Heart right ventricle (tissue), 16 donors: ENCODE results near the gene YPEL2. TPM values are rescaled to one million over a fixed set of nuclear protein-coding genes. Genes with fewer than 3 reads are reported as not detected.
A peak's percentile ranks its signal among the peaks of the same experiment; 100 is the strongest.

Experiments
- ATAC-seq, 8 donors: fragments of 200-7000 bp; cut with Tn5 transposase; one replicate each; pipeline ENCODE4 v1.9.1; 2020; ENCODE audit warnings: mild to moderate bottlenecking in 8 of 8, moderate library complexity in 8 of 8, moderate number of reproducible peaks in 1 of 8
- DNase-seq, 2 donors: peaks; one replicate each; pipeline ENCODE4 v3.0.0-alpha.2; 2020
- H3K27ac ChIP-seq, 10 donors: fragments of 200-600 bp; sonication (generic) in 2 of 10; one replicate each; pipeline versions ENCODE4 v1.5.0 to v1.8.0; 2020 to 2022; ENCODE audit warnings: mild to moderate bottlenecking in 3 of 10
- H3K27me3 ChIP-seq, 7 donors: fragments of 200-600 bp; one replicate each; pipeline ENCODE4 v1.8.0; 2021 to 2022; ENCODE audit warnings: mild to moderate bottlenecking in 2 of 7
- H3K36me3 ChIP-seq, 9 donors: fragments of 200-600 bp; sonication (generic) in 1 of 9; one replicate each; pipeline versions ENCODE4 v1.5.0 to v1.8.0; 2020 to 2022; ENCODE audit warnings: mild to moderate bottlenecking in 2 of 9
- H3K4me1 ChIP-seq, 9 donors: fragments of 200-600 bp; sonication (generic) in 1 of 9; one replicate each; pipeline versions ENCODE4 v1.5.0 to v1.8.0; 2020 to 2022; ENCODE audit warnings: mild to moderate bottlenecking in 4 of 9
- H3K4me3 ChIP-seq, 10 donors: fragments of 200-600 bp; sonication (generic) in 2 of 10; one replicate each; pipeline versions ENCODE4 v1.5.0 to v1.8.0; 2020 to 2022; ENCODE audit warnings: mild to moderate bottlenecking in 7 of 10, moderate library complexity in 2 of 10
- H3K9me3 ChIP-seq, 11 donors: fragments of 200-600 bp in 10 of 11; sonication (generic) in 2 of 11; one replicate each; pipeline versions ENCODE4 v1.5.0 to v1.8.0; 2013 to 2022; ENCODE audit warnings: mild to moderate bottlenecking in 2 of 11, control low read depth in 1 of 11, moderate library complexity in 1 of 11
- WGBS, 2 donors: extraction: QIAGEN DNeasy Blood & Tissue Kit; methylation state at CpG; one replicate each; pipeline ENCODE4 v1.1.7; 2013; ENCODE audit warnings: inconsistent platforms in 1 of 2; 5-methylcytosine and 5-hydroxymethylcytosine counted together
- intact Hi-C, 10 donors: fragments of 100-400 bp; cut with DNase I; formaldehyde crosslinking; loops; one replicate each; pipeline versions ENCODE4 v1.11.1 to v1.14.2; 2022
- polyA plus RNA-seq, 2 donors: library from polyadenylated mRNA; stranded (reverse); fragments of 200-250 nt; gene quantifications; one replicate each; pipeline ENCODE4 v1.2.3, GENCODE V29; 2013
- total RNA-seq, 10 donors: library from RNA; stranded (reverse); fragmentation: NEBNext Ultra II Directional in 3 of 10; extraction: Animal tissue kit (Norgen Biotek cat#: 25700) in 3 of 10; gene quantifications; one replicate each; pipeline versions ENCODE4 v1.2.1 to v1.2.4, GENCODE V29; 2021 to 2023
- TF ChIP-seq, protein P1 (sequence below), 9 donors: fragments of 200-600 bp; sonication (generic) in 2 of 9; IDR thresholded peaks; one replicate each; pipeline versions ENCODE4 v1.5.0 to v1.8.0; 2021 to 2022; ENCODE audit warnings: antibody characterized with exemption in 9 of 9, mild to moderate bottlenecking in 5 of 9, moderate library complexity in 1 of 9
- donor health status: Arrhythmogenic right ventricular cardiomyopathy.
- donor health status: ischemic (EF 13 %, LVEDD 7.1; RV severe dilation, severe dysfunction).
- donor health status: healthy with polysubstance abuse.
- donor health status: DM: no; HTN: yes; CAD: no.
- donor health status: DM: no; HTN: no; CAD: no.
- donor health status: ischemic (EF 25% LVEDD 6.9; RV normal size, moderate dysfunction).
- donor health status: ischemic (EF 25% LVEDD 5.7; RV mildly dilated, moderate dysfunction).
- donor health status: healthy.
- donor health status: DM: yes; HTN: yes; CAD: no.
- donor health status: Ischemic cardiomyopathy.
- donor health status: ischemic (EF 35%, LVEDD 5.7; RV mildly dilated, moderate dysfunction).
- donor health status: nonischemic (EF 11% LVEDD 7.7; RV severe dilation, severe dysfunction).
- donor health status: DM: yes; HTN: yes; CAD: no.
- donor health status: PGD.
- donor health status: ischemic (EF 29% LVEDD 5.4; RV normal size, mild dysfunction).
- donor health status: nonischemic (EF 23%, LVEDD 6.1; RV moderate dilation, normal function).

YPEL2 gene
- total and polyA plus RNA-seq, 12 donors: 5.0 to 57.1 (median 36.5) TPM

DNA sequence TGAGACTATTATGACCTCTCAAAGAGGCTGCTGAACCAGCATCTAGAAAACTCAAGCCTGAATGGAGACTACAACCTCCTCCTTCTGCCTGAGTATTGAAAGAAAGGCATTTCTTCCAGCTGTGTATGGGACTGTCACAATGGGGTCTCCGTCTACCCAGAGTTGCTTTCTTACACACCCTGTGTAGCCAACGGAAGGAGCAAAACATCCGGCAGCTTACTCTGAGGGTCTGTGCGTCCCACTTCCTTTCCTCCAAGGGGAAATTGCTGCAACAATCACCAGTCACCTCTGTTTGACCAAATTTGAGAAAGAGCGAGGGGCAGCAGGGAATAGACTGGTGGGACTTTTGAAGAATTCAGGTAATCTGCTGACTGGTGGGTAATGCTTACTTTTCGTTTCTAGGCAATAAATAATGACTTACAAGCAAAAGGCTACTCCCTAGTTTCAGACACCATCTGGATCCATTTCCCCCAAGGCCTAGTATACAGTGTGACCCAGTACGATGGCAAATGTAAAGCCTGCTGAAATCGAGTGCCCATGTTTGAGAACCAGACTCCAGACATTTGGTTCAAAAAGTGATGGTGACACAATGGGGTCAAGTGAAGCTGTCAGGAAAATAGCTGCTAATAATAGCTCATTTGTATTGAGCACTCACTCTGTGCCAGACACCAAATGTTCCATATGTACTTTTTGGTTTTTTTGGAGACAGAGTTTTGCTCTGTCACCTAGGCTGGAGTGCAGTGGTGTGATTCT lies 81.7 kb downstream of the YPEL2 start:
- H3K4me1 ChIP-seq: peaks cover 0 to 31% (median 25%) of the 10 kb centered on the region in 9 donors
- ATAC-seq (peak in 3 of 8 donors; percentile 22 to 60 (median 24)), DNase-seq (no peak)
- TF ChIP-seq, protein P1, sequence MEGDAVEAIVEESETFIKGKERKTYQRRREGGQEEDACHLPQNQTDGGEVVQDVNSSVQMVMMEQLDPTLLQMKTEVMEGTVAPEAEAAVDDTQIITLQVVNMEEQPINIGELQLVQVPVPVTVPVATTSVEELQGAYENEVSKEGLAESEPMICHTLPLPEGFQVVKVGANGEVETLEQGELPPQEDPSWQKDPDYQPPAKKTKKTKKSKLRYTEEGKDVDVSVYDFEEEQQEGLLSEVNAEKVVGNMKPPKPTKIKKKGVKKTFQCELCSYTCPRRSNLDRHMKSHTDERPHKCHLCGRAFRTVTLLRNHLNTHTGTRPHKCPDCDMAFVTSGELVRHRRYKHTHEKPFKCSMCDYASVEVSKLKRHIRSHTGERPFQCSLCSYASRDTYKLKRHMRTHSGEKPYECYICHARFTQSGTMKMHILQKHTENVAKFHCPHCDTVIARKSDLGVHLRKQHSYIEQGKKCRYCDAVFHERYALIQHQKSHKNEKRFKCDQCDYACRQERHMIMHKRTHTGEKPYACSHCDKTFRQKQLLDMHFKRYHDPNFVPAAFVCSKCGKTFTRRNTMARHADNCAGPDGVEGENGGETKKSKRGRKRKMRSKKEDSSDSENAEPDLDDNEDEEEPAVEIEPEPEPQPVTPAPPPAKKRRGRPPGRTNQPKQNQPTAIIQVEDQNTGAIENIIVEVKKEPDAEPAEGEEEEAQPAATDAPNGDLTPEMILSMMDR (IDR thresholded peaks at IDR 0.05): no peak
- 60 to 69% methylated on average over 8 of the region's 8 CpGs for WGBS, 2 donors
- peaks cover 0 to 11% (median 0%) of the 10 kb centered on the region in 11 donors for H3K9me3 ChIP-seq
- H3K4me3 ChIP-seq: no peak overlapping the region
- H3K36me3 ChIP-seq: peaks cover 0 to 6% (median 0%) of the 10 kb centered on the region in 9 donors
- H3K27ac ChIP-seq: peak overlapping the region in 9 of 10 donors; percentile 1 to 54 (median 35)
- no peaks in the 10 kb centered on the region for H3K27me3 ChIP-seq
- intact Hi-C loops: no loop called here

DNA sequence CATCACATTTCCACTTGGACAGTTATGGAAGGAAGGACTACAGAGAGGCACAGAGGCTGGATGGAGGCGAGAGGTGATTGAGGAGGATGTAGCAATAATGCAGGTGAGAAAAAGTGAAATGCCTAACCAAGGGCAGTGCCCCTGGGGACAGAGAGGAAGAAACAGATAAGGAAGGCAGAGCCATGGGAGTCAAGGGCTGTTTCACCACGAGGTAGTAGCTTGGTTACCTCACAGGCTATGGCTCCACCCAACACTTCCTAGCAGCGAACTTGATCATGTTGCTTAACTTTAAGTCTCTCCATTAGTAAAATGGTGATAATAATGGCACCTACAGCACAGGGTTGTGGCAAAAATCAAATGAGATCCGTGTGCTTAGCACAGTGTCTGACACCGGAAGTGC lies 83.9 kb downstream of the YPEL2 start:
- no peaks in the 10 kb centered on the region for H3K27me3 ChIP-seq
- WGBS, 2 donors: 62 to 67% methylated on average over 5 of the region's 5 CpGs
- ATAC-seq (peak in 2 of 8 donors; percentile 23 to 25), DNase-seq (no peak)
- no peak overlapping the region for H3K27ac ChIP-seq
- no peak overlapping the region for H3K4me3 ChIP-seq
- intact Hi-C loops: no loop called here
- H3K9me3 ChIP-seq: peaks cover 0 to 1% (median 0%) of the 10 kb centered on the region in 11 donors
- peaks cover 0 to 32% (median 25%) of the 10 kb centered on the region in 9 donors for H3K4me1 ChIP-seq
- TF ChIP-seq, protein P1 (IDR thresholded peaks at IDR 0.05): no peak
- peaks cover 0 to under 1% (median 0%) of the 10 kb centered on the region in 9 donors for H3K36me3 ChIP-seq

DNA sequence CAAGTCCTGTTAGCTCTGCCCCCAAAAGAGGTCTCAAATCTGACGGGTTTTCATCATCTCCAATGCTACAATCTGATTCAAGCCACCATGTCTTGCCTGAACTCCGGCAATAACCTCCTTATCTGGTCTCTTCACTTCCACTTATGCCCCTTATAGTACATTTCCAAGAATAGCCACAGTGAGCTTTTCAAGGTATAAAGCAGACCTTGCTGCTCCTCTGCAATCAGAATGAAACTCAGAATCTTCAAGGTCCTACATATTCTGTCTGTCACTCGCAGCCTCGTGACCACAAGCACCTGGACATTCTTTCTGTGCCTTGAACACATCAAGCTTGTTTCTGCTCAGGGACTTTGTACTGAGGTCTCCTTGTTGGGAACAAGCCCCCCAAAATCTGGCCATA lies 84.7 kb downstream of the YPEL2 start:
- intact Hi-C loops: no loop called here
- Histone ChIP-seq H3K27ac (peak overlapping the region in 4 of 10 donors; percentile 12 to 50 (median 28)), H3K9me3 (no peaks in the 10 kb centered on the region), H3K4me1 (peaks cover 0 to 37% (median 25%) of the 10 kb centered on the region in 9 donors), H3K27me3 (no peaks in the 10 kb centered on the region), H3K36me3 (no peaks in the 10 kb centered on the region), H3K4me3 (no peak overlapping the region)
- ATAC-seq (peak in 1 of 8 donors; percentile 29), DNase-seq (no peak)
- 40 to 62% methylated on average over 4 of the region's 4 CpGs for WGBS, 2 donors
- TF ChIP-seq, protein P1 (IDR thresholded peaks at IDR 0.05): no peak

DNA sequence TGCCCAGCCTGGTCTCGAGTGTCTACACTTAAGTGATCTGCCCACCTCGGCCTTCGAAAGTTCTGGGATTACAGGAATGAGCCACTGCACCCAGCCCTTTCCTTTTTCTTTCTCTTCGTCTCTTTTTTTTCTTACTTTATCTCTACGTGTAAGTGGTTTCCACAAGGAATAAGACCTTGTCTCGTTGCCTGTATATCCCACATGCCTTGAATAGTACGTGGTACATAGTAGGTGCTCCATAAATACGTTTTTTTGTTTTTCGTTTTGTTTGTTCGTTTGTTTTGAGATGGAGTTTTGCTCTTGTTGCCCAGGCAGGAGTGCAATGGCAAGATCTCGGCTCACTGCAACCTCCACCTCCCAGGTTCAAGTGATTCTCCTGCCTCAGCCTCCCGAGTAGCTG lies 86.0 kb downstream of the YPEL2 start:
- ATAC-seq (no peak), DNase-seq (no peak)
- intact Hi-C loops: no loop called here
- Histone ChIP-seq H3K27ac (no peak overlapping the region), H3K36me3 (no peaks in the 10 kb centered on the region), H3K27me3 (no peaks in the 10 kb centered on the region), H3K9me3 (no peaks in the 10 kb centered on the region), H3K4me1 (peaks cover 0 to 45% (median 28%) of the 10 kb centered on the region in 9 donors), H3K4me3 (no peak overlapping the region)
- TF ChIP-seq, protein P1 (IDR thresholded peaks at IDR 0.05): no peak
- 94% methylated on average over 12 of the region's 12 CpGs for WGBS, 2 donors
